Mesendoderm (in vitro differentiated cells): ENCODE measurements around the gene SVIL.
"Not testable (repeated sequence)": the region's sequence is repeated elsewhere in the genome, so short reads cannot be mapped to it uniquely, and the experiment has no call there.

Source experiments
- DNase-seq: peaks from one replicate; pipeline ENCODE4 v3.0.0; 2013
- H2AK5ac ChIP-seq: 2 replicates; pipeline ENCODE4 v1.6.1; 2013; ENCODE audit warnings: low read length, inconsistent platforms
- H2BK120ac ChIP-seq: 2 replicates; pipeline ENCODE4 v1.6.1; 2013; ENCODE audit warnings: low read depth, mild to moderate bottlenecking, low read length, moderate library complexity, mixed read lengths
- H2BK15ac ChIP-seq: replicated peaks from 2 replicates; pipeline ENCODE4 v1.6.1; 2013; ENCODE audit warnings: low read depth, mild to moderate bottlenecking, moderate library complexity
- H2BK5ac ChIP-seq: 2 replicates; pipeline ENCODE4 v1.6.1; 2013; ENCODE audit warnings: low read length, inconsistent platforms
- H3K18ac ChIP-seq: 2 replicates; pipeline ENCODE4 v1.6.1; 2013; ENCODE audit warnings: mild to moderate bottlenecking, low read length, mixed read lengths
- H3K23ac ChIP-seq: one replicate; pipeline ENCODE4 v1.6.1; 2013; ENCODE audit warnings: low read length
- H3K27ac ChIP-seq: 2 replicates; pipeline ENCODE4 v1.5.1; 2013; ENCODE audit warnings: low read depth, mild to moderate bottlenecking, inconsistent platforms, low read length, moderate library complexity
- H3K27me3 ChIP-seq: 2 replicates; pipeline ENCODE4 v1.6.1; 2013; ENCODE audit warnings: low read length, control low read depth, mild to moderate bottlenecking, inconsistent platforms; ENCODE audit not compliant: insufficient read depth, poor library complexity
- H3K36me3 ChIP-seq: 2 replicates; pipeline ENCODE4 v1.6.1; 2013; ENCODE audit warnings: low read length, inconsistent platforms; ENCODE audit not compliant: control insufficient read depth, insufficient read depth
- H3K4ac ChIP-seq: one replicate; pipeline ENCODE4 v1.6.1; 2013; ENCODE audit warnings: low read depth, mild to moderate bottlenecking, low read length, moderate library complexity
- H3K4me1 ChIP-seq: 2 replicates; pipeline ENCODE4 v1.6.1; 2013; ENCODE audit warnings: low read depth, low read length, inconsistent platforms; ENCODE audit not compliant: control insufficient read depth
- H3K4me2 ChIP-seq: 2 replicates; pipeline ENCODE4 v1.6.1; 2013; ENCODE audit warnings: low read length
- H3K4me3 ChIP-seq: 2 replicates; pipeline ENCODE4 v1.5.1; 2013; ENCODE audit warnings: mild to moderate bottlenecking, low read length
- H3K56ac ChIP-seq: one replicate; pipeline ENCODE4 v1.6.1; 2013; ENCODE audit warnings: low read length
- H3K79me1 ChIP-seq: 2 replicates; pipeline ENCODE4 v1.6.1; 2013; ENCODE audit warnings: low read length, inconsistent platforms
- H3K79me2 ChIP-seq: 2 replicates; pipeline ENCODE4 v1.6.1; 2013; ENCODE audit warnings: mild to moderate bottlenecking, low read length; ENCODE audit not compliant: control insufficient read depth, insufficient read depth
- H3K9ac ChIP-seq: 2 replicates; pipeline ENCODE4 v1.6.1; 2013; ENCODE audit warnings: low read length, inconsistent platforms
- H4K5ac ChIP-seq: one replicate; pipeline ENCODE4 v1.6.1; 2013; ENCODE audit warnings: low read length
- H4K8ac ChIP-seq: one replicate; pipeline ENCODE4 v1.6.1; 2013; ENCODE audit warnings: low read depth, mild to moderate bottlenecking, control low read depth, low read length, moderate library complexity
- WGBS: extraction: QIAGEN DNeasy Blood & Tissue Kit; methylation state at CpG from one replicate; pipeline ENCODE4 v1.1.7; 2013; ENCODE audit warnings: low lambda C conversion rate, missing lambda C conversion rate; ENCODE audit not compliant: insufficient coverage; ENCODE audit errors: extremely low coverage; 5-methylcytosine and 5-hydroxymethylcytosine counted together

The SVIL gene

GRCh38 chr10:29610331-29610730 is 24.4 kb downstream of the SVIL start:
- H3K18ac ChIP-seq, H4K8ac ChIP-seq, H3K4me1 ChIP-seq, H3K4ac ChIP-seq, H3K79me1 ChIP-seq, H2AK5ac ChIP-seq, H3K27me3 ChIP-seq, H3K36me3 ChIP-seq, H3K9ac ChIP-seq, H3K4me2 ChIP-seq, H3K27ac ChIP-seq, H3K23ac ChIP-seq, H4K5ac ChIP-seq, H3K4me3 ChIP-seq, DNase-seq, H2BK120ac ChIP-seq, H3K56ac ChIP-seq, H2BK5ac ChIP-seq, H2BK15ac ChIP-seq, H3K79me2 ChIP-seq: not testable (repeated sequence)
- no CpG with 5 or more reads among the region's 3 CpGs for WGBS

GRCh38 chr10:29609696-29610095 is 25.1 kb downstream of the SVIL start:
- H3K27ac ChIP-seq = no peak overlapping the region
- no peak overlapping the region for H2AK5ac ChIP-seq
- H2BK5ac ChIP-seq = no peak overlapping the region
- H3K23ac ChIP-seq = no peak overlapping the region
- H3K4ac ChIP-seq = no peak overlapping the region
- no peak overlapping the region for H2BK15ac ChIP-seq
- no peaks in the 10 kb centered on the region for H3K79me2 ChIP-seq
- H3K4me1 ChIP-seq = no peaks in the 10 kb centered on the region
- no peaks in the 10 kb centered on the region for H3K27me3 ChIP-seq
- H3K4me3 ChIP-seq = no peak overlapping the region
- H3K79me1 ChIP-seq = no peaks in the 10 kb centered on the region
- WGBS = no CpG with 5 or more reads among the region's 3 CpGs
- no peak overlapping the region for H3K56ac ChIP-seq
- no peaks in the 10 kb centered on the region for H3K36me3 ChIP-seq
- no peak overlapping the region for H4K8ac ChIP-seq
- no peak overlapping the region for H3K18ac ChIP-seq
- DNase-seq = no peak
- H3K4me2 ChIP-seq = no peak overlapping the region
- no peak overlapping the region for H4K5ac ChIP-seq
- H3K9ac ChIP-seq = no peak overlapping the region
- H2BK120ac ChIP-seq = no peak overlapping the region

- Histone ChIP-seq H3K79me2 (no peaks in the 10 kb centered on the region), H2BK15ac (no peak overlapping the region), H3K56ac (no peak overlapping the region), H3K4ac (no peak overlapping the region), H3K4me2 (no peak overlapping the region), H2BK120ac (no peak overlapping the region), H3K4me3 (no peak overlapping the region), H3K4me1 (no peaks in the 10 kb centered on the region), H4K8ac (no peak overlapping the region), H4K5ac (no peak overlapping the region), H2BK5ac (no peak overlapping the region), H3K9ac (no peak overlapping the region), H3K18ac (no peak overlapping the region), H2AK5ac (no peak overlapping the region), H3K36me3 (no peaks in the 10 kb centered on the region), H3K23ac (no peak overlapping the region), H3K27ac (no peak overlapping the region), H3K79me1 (no peaks in the 10 kb centered on the region), H3K27me3 (no peaks in the 10 kb centered on the region)
- DNase-seq = no peak
- no CpG with 5 or more reads among the region's 11 CpGs for WGBS
These were observed 26.1 kb downstream of the SVIL start for GRCh38 chr10:29608476-29609301.

GRCh38 chr10:29608062-29608461 is 26.7 kb downstream of the SVIL start:
- no peaks in the 10 kb centered on the region for H3K79me2 ChIP-seq
- no peak overlapping the region for H4K5ac ChIP-seq
- H3K9ac ChIP-seq = no peak overlapping the region
- no peaks in the 10 kb centered on the region for H3K4me1 ChIP-seq
- H2AK5ac ChIP-seq = no peak overlapping the region
- H3K36me3 ChIP-seq = no peaks in the 10 kb centered on the region
- H3K56ac ChIP-seq = no peak overlapping the region
- no peak overlapping the region for H3K27ac ChIP-seq
- no peak overlapping the region for H3K4me3 ChIP-seq
- no CpG with 5 or more reads among the region's 4 CpGs for WGBS
- no peak overlapping the region for H3K4ac ChIP-seq
- no peak overlapping the region for H3K18ac ChIP-seq
- H3K27me3 ChIP-seq = no peaks in the 10 kb centered on the region
- H2BK5ac ChIP-seq = no peak overlapping the region
- H3K23ac ChIP-seq = no peak overlapping the region
- H3K4me2 ChIP-seq = no peak overlapping the region
- no peak overlapping the region for H2BK120ac ChIP-seq
- no peak overlapping the region for H2BK15ac ChIP-seq
- no peaks in the 10 kb centered on the region for H3K79me1 ChIP-seq
- no peak for DNase-seq
- no peak overlapping the region for H4K8ac ChIP-seq

GRCh38 chr10:29607576-29607975 is 27.2 kb downstream of the SVIL start:
- no peak overlapping the region for H2BK120ac ChIP-seq
- no peak overlapping the region for H4K8ac ChIP-seq
- no peak overlapping the region for H3K56ac ChIP-seq
- H3K27me3 ChIP-seq = no peaks in the 10 kb centered on the region
- no peaks in the 10 kb centered on the region for H3K4me1 ChIP-seq
- H2AK5ac ChIP-seq = no peak overlapping the region
- H3K18ac ChIP-seq = no peak overlapping the region
- no peaks in the 10 kb centered on the region for H3K79me2 ChIP-seq
- H2BK5ac ChIP-seq = no peak overlapping the region
- H3K79me1 ChIP-seq = no peaks in the 10 kb centered on the region
- H3K4me2 ChIP-seq = no peak overlapping the region
- WGBS = no CpG with 5 or more reads among the region's 4 CpGs
- no peak overlapping the region for H2BK15ac ChIP-seq
- no peak overlapping the region for H3K4me3 ChIP-seq
- no peak overlapping the region for H3K27ac ChIP-seq
- no peak overlapping the region for H3K9ac ChIP-seq
- H3K23ac ChIP-seq = no peak overlapping the region
- H4K5ac ChIP-seq = no peak overlapping the region
- H3K36me3 ChIP-seq = no peaks in the 10 kb centered on the region
- no peak for DNase-seq
- H3K4ac ChIP-seq = no peak overlapping the region

GRCh38 chr10:29606693-29607092 is 28.1 kb downstream of the SVIL start:
- not testable (repeated sequence) for H3K18ac ChIP-seq, H3K36me3 ChIP-seq, H3K4me1 ChIP-seq, H3K23ac ChIP-seq, H2BK120ac ChIP-seq, H3K4me2 ChIP-seq, H2BK5ac ChIP-seq, H3K79me2 ChIP-seq, H4K5ac ChIP-seq, H3K9ac ChIP-seq, H2AK5ac ChIP-seq, H3K79me1 ChIP-seq, DNase-seq, H4K8ac ChIP-seq, H3K27me3 ChIP-seq, H3K56ac ChIP-seq, H3K4me3 ChIP-seq, H2BK15ac ChIP-seq, H3K4ac ChIP-seq, H3K27ac ChIP-seq
- no CpG with 5 or more reads among the region's 7 CpGs for WGBS
